NCI-H345 treated with DMSO at 0.1 percent for 48 hours (cell line): ENCODE data around the gene PRKG1.
"Not testable (repeated sequence)": the region's sequence is repeated elsewhere in the genome, so short reads cannot be mapped to it uniquely, and the experiment has no call there.

Experiments
- DNase-seq: peaks from one replicate; lab custom pipeline; 2025; ENCODE audit not compliant: unreplicated experiment; lab: John Stamatoyannopoulos, UW

Gene PRKG1

GRCh38 chr10:52226197-52226847 lies 1152.0 kb downstream of the PRKG1 start:
- no peak for DNase-seq

GRCh38 chr10:52228556-52228955 lies 1154.3 kb downstream of the PRKG1 start:
- no peak for DNase-seq

- DNase-seq = no peak
These were observed 1155.1 kb downstream of the PRKG1 start for GRCh38 chr10:52229291-52229931.

GRCh38 chr10:52232561-52233350 lies 1158.5 kb downstream of the PRKG1 start:
- DNase-seq = no peak

- DNase-seq = not testable (repeated sequence)
These were observed 1159.2 kb downstream of the PRKG1 start for GRCh38 chr10:52233351-52233991.

- no peak for DNase-seq
These were observed 1165.5 kb downstream of the PRKG1 start for GRCh38 chr10:52239771-52240170.

- no peak for DNase-seq
These were observed 1171.3 kb downstream of the PRKG1 start for GRCh38 chr10:52245547-52245946.

GRCh38 chr10:52247929-52248328 lies 1173.6 kb downstream of the PRKG1 start:
- DNase-seq = not testable (repeated sequence)

- DNase-seq = no peak
These were observed 1174.5 kb downstream of the PRKG1 start for GRCh38 chr10:52248697-52249306.

GRCh38 chr10:52249850-52250395 lies 1175.6 kb downstream of the PRKG1 start:
- DNase-seq = no peak

GRCh38 chr10:52250510-52250909 lies 1176.2 kb downstream of the PRKG1 start:
- no peak for DNase-seq

GRCh38 chr10:52252307-52252706 lies 1178.0 kb downstream of the PRKG1 start:
- no peak for DNase-seq

GRCh38 chr10:52256832-52257691 lies 1182.8 kb downstream of the PRKG1 start:
- no peak for DNase-seq

- DNase-seq = no peak
These were observed 1183.4 kb downstream of the PRKG1 start for GRCh38 chr10:52257692-52258075.

- no peak for DNase-seq
These were observed 1184.6 kb downstream of the PRKG1 start for GRCh38 chr10:52258799-52259425.

GRCh38 chr10:52259426-52259812 lies 1185.1 kb downstream of the PRKG1 start:
- DNase-seq = no peak

- DNase-seq = no peak
These were observed 1187.1 kb downstream of the PRKG1 start for GRCh38 chr10:52261362-52261761.

- DNase-seq = no peak
These were observed 1191.0 kb downstream of the PRKG1 start for GRCh38 chr10:52265131-52265926.

- DNase-seq = no peak
These were observed 1192.6 kb downstream of the PRKG1 start for GRCh38 chr10:52266858-52267257.
